ENCODE measurements around the gene SPZ1. TPM values are rescaled to one million over a fixed set of nuclear protein-coding genes. Genes with fewer than 3 reads are reported as not detected.

Gene SPZ1
- polyA plus RNA-seq, 1 of the 3 experiments (the other 2 are of a cell fraction) = not detected

GRCh38 chr5:80326468-80326867 lies 6.7 kb downstream of the SPZ1 start (continued):
- TF ChIP-seq EZH2phosphoT487 (IDR thresholded peaks at IDR 0.05; ENCODE audit: borderline replicate concordance, low read depth) (no peak), FOXM1 (IDR thresholded peaks at IDR 0.05; ENCODE audit: low read depth) (no peak), ELF1 (IDR thresholded peaks at IDR 0.05) (no peak), MEF2A (IDR thresholded peaks at IDR 0.05; ENCODE audit: borderline replicate concordance, low read depth) (no peak)

- no peaks in the 10 kb centered on the region for H3K36me3 ChIP-seq (replicated peaks in 1 of 2; ENCODE audit: control insufficient read depth in 1 of 2, insufficient read depth in 2 of 2, low read length in 1 of 2)
- H3F3A ChIP-seq (replicated peaks; ENCODE audit: insufficient read depth) = no peaks in the 10 kb centered on the region
- no peak overlapping the region for H2AFZ ChIP-seq (ENCODE audit: low read depth)
- 68% methylated on average over 7 of the region's 7 CpGs for WGBS (ENCODE audit: low lambda C conversion rate)
- TF ChIP-seq RFX5 (IDR thresholded peaks at IDR 0.05; ENCODE audit: low read length) (no peak), SIN3A (IDR thresholded peaks at IDR 0.05; ENCODE audit: borderline replicate concordance, low read depth, low read length) (no peak), POLR2AphosphoS5 (IDR thresholded peaks at IDR 0.05; ENCODE audit: low read depth, low read length) (no peak)
- no peak overlapping the region for H3K9ac ChIP-seq
- H3K4me1 ChIP-seq (ENCODE audit: control insufficient read depth in 1 of 2, insufficient read depth in 2 of 2, low read depth in 1 of 2, low read length in 1 of 2) = no peaks in the 10 kb centered on the region
- no peak for DNase-seq
- CTCF ChIA-PET = no interaction called here
- no peak overlapping the region for H3K4me2 ChIP-seq
- H3K27ac ChIP-seq (ENCODE audit: low read depth in 2 of 2, low read length in 1 of 2) = no peak overlapping the region
- peaks cover 6% of the 10 kb centered on the region; the same call in 1 of the 2 replicates for H3K27me3 ChIP-seq (ENCODE audit: insufficient read depth)
- no peaks in the 10 kb centered on the region for H3K79me2 ChIP-seq (ENCODE audit: insufficient read depth)
- H3K9me3 ChIP-seq = no peaks in the 10 kb centered on the region
- H3K9me2 ChIP-seq = no peaks in the 10 kb centered on the region
- H3K4me3 ChIP-seq (ENCODE audit: low read depth in 2 of 2, low read length in 1 of 2) = no peak overlapping the region
- POLR2A ChIA-PET = no interaction called here
- H4K20me1 ChIP-seq (ENCODE audit: insufficient read depth) = no peaks in the 10 kb centered on the region
Measured at GRCh38 chr5:80337379-80337778, 17.6 kb downstream of the SPZ1 start.

- no peaks in the 10 kb centered on the region for H4K20me1 ChIP-seq (ENCODE audit: insufficient read depth)
- no peaks in the 10 kb centered on the region for H3K9me2 ChIP-seq
- H3K79me2 ChIP-seq (ENCODE audit: insufficient read depth) = no peaks in the 10 kb centered on the region
- no peak for DNase-seq
- ChIA-PET POLR2A (no interaction called here), CTCF (no interaction called here)
- no peak overlapping the region for H3K4me2 ChIP-seq
- H2AFZ ChIP-seq (ENCODE audit: low read depth) = no peak overlapping the region
- no peak overlapping the region for H3K27ac ChIP-seq (ENCODE audit: low read depth in 2 of 2, low read length in 1 of 2)
- no peaks in the 10 kb centered on the region for H3K4me1 ChIP-seq (ENCODE audit: control insufficient read depth in 1 of 2, insufficient read depth in 2 of 2, low read depth in 1 of 2, low read length in 1 of 2)
- H3K4me3 ChIP-seq (ENCODE audit: low read depth in 2 of 2, low read length in 1 of 2) = no peak overlapping the region
- H3K9ac ChIP-seq = no peak overlapping the region
- no peaks in the 10 kb centered on the region for H3K9me3 ChIP-seq
- no peaks in the 10 kb centered on the region for H3F3A ChIP-seq (replicated peaks; ENCODE audit: insufficient read depth)
- TF ChIP-seq REST (IDR thresholded peaks at IDR 0.05; ENCODE audit: low read depth, low read length) (no peak), FOSL2 (IDR thresholded peaks at IDR 0.05; ENCODE audit: borderline replicate concordance, low read depth) (no peak), CHD2 (IDR thresholded peaks at IDR 0.05; ENCODE audit: low read length, partially characterized antibody) (no peak), RFX5 (IDR thresholded peaks at IDR 0.05; ENCODE audit: low read length) (no peak), MAX (IDR thresholded peaks at IDR 0.05; ENCODE audit: low read depth) (no peak), MXI1 (IDR thresholded peaks at IDR 0.05; ENCODE audit: low read depth, low read length) (no peak)
- no peaks in the 10 kb centered on the region for H3K36me3 ChIP-seq (replicated peaks in 1 of 2; ENCODE audit: control insufficient read depth in 1 of 2, insufficient read depth in 2 of 2, low read length in 1 of 2)
- H3K27me3 ChIP-seq (ENCODE audit: insufficient read depth) = peaks cover 6% of the 10 kb centered on the region; the same call in 1 of the 2 replicates
- WGBS (ENCODE audit: low lambda C conversion rate) = 93% methylated on average over 7 of the region's 7 CpGs
Measured at GRCh38 chr5:80339116-80339515, 19.3 kb downstream of the SPZ1 start.
